Activated CD8-positive, alpha-beta T cell treated with anti-CD3 and anti-CD28 coated beads for 36 hours (primary cell): ENCODE data around the gene ACBD6. TPM values are rescaled to one million over a fixed set of nuclear protein-coding genes. Genes with fewer than 3 reads are reported as not detected.
A peak's percentile ranks its signal among the peaks of the same experiment; 100 is the strongest.

Experiments
- ATAC-seq: fragments of 200-7000 bp; cut with Tn5 transposase; one replicate; pipeline ENCODE4 v1.10.0; 2021; ENCODE audit warnings: mild to moderate bottlenecking, moderate library complexity
- CTCF ChIA-PET: fragments of 350-600 bp; sonication (Branson Sonifier 250); formaldehyde crosslinking; loops from one replicate; lab custom pipeline; 2021; ENCODE audit warnings: antibody characterized with exemption; lab: Charles Lee
- POLR2A ChIA-PET: fragments of 350-600 bp; sonication (Branson Sonifier 250); formaldehyde crosslinking; loops from one replicate; lab custom pipeline; 2021; ENCODE audit warnings: antibody characterized with exemption; lab: Charles Lee
- DNase-seq: peaks from one replicate; pipeline ENCODE4 v3.0.0-alpha.2; 2020
- H3K27ac Mint-ChIP-seq: one replicate; pipeline ENCODE4 v1.8.0; 2021; ENCODE audit warnings: mild to moderate bottlenecking, mixed read lengths
- H3K27me3 Mint-ChIP-seq: one replicate; pipeline ENCODE4 v1.8.0; 2021; ENCODE audit warnings: mixed read lengths
- H3K36me3 Mint-ChIP-seq: one replicate; pipeline ENCODE4 v1.8.0; 2021; ENCODE audit warnings: low read depth, mixed read lengths
- H3K4me1 Mint-ChIP-seq: one replicate; pipeline ENCODE4 v1.8.0; 2021; ENCODE audit warnings: low read depth, mixed read lengths
- H3K4me3 Mint-ChIP-seq: one replicate; pipeline ENCODE4 v1.8.0; 2021; ENCODE audit warnings: mild to moderate bottlenecking, moderate library complexity, mixed read lengths
- H3K9me3 Mint-ChIP-seq: one replicate; pipeline ENCODE4 v1.8.0; 2021; ENCODE audit warnings: mixed read lengths
- CTCF ChIP-seq: fragments of 200-600 bp; IDR thresholded peaks from one replicate; pipeline ENCODE4 v1.8.0; 2022; ENCODE audit warnings: antibody characterized with exemption, mild to moderate bottlenecking
- intact Hi-C: fragments of 100-400 bp; cut with micrococcal nuclease; formaldehyde crosslinking; loops from one replicate; pipeline ENCODE4 v1.10.0; 2022
- total RNA-seq, 2 experiments: library from RNA; stranded (reverse); gene quantifications; one replicate each; pipeline ENCODE4 v1.2.3, GENCODE V29; 2021

Gene ACBD6
- total RNA-seq, 2 experiments from 2014 or later = 41.3 to 45.0 TPM

GRCh38 chr1:180250883-180251509, 251.4 kb downstream of the ACBD6 start:
- ChIA-PET POLR2A (no interaction called here), CTCF (interaction anchor here (2.2 to 3.6 kb wide), 3 partner anchors 163 to 231 kb away, joined by 13 to 39 read pairs (median 35); no protein-coding TSS in a partner anchor)
- intact Hi-C loops = loop anchor here (10.0 kb wide), 1 partner anchor 164 kb away; no protein-coding TSS in a partner anchor
- H3K4me1 Mint-ChIP-seq = no peaks in the 10 kb centered on the region
- H3K36me3 Mint-ChIP-seq = no peaks in the 10 kb centered on the region
- DNase-seq = no peak
- no peak overlapping the region for H3K4me3 Mint-ChIP-seq
- H3K27ac Mint-ChIP-seq = no peak overlapping the region
- peaks cover 30% of the 10 kb centered on the region for H3K27me3 Mint-ChIP-seq
- no peaks in the 10 kb centered on the region for H3K9me3 Mint-ChIP-seq
- TF ChIP-seq CTCF = no peak
- no peak for ATAC-seq

DNA sequence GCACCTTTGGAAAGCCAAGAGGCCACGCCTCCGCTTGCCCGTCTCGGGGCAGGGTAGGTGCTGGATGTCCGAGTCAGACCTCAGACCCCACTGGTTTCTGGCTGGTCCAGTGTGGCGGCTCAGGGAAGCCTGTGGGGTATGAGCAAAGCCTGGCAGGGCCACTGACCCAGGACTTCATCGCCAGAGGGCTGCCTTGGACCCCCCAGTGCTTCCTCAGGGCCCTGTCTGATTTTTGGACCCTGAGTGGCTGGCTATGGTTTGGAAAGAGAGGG, 251.9 kb downstream of the ACBD6 start:
- no peak for ATAC-seq
- Mint-ChIP-seq H3K4me3 (no peak overlapping the region), H3K27me3 (peaks cover 28% of the 10 kb centered on the region), H3K4me1 (no peaks in the 10 kb centered on the region), H3K36me3 (no peaks in the 10 kb centered on the region), H3K27ac (no peak overlapping the region), H3K9me3 (no peaks in the 10 kb centered on the region)
- intact Hi-C loops = loop anchor here (10.0 kb wide), 1 partner anchor 164 kb away; no protein-coding TSS in a partner anchor
- no peak for TF ChIP-seq CTCF
- POLR2A ChIA-PET = no interaction called here
- CTCF ChIA-PET = no interaction called here
- DNase-seq = no peak

- Mint-ChIP-seq H3K27ac (no peak overlapping the region), H3K4me3 (no peak overlapping the region), H3K27me3 (peaks cover 30% of the 10 kb centered on the region), H3K9me3 (no peaks in the 10 kb centered on the region), H3K4me1 (no peaks in the 10 kb centered on the region), H3K36me3 (no peaks in the 10 kb centered on the region)
- DNase-seq (no peak), ATAC-seq (no peak)
- intact Hi-C loops = loop anchor here (10.0 kb wide), 1 partner anchor 165 kb away; no protein-coding TSS in a partner anchor
- POLR2A ChIA-PET = no interaction called here
- TF ChIP-seq CTCF = no peak
- CTCF ChIA-PET = interaction anchor here (1.2 to 1.4 kb wide), 2 partner anchors 11 kb away, joined by 4 to 5 read pairs; no protein-coding TSS in a partner anchor
These were observed 252.5 kb downstream of the ACBD6 start for GRCh38 chr1:180249725-180250498.

GRCh38 chr1:180248731-180249681, 253.4 kb downstream of the ACBD6 start:
- TF ChIP-seq CTCF = no peak
- H3K27ac Mint-ChIP-seq = no peak overlapping the region
- no peaks in the 10 kb centered on the region for H3K36me3 Mint-ChIP-seq
- ATAC-seq (no peak), DNase-seq (peak; percentile 23)
- intact Hi-C loops = no loop called here
- H3K4me3 Mint-ChIP-seq = no peak overlapping the region
- ChIA-PET POLR2A (no interaction called here), CTCF (interaction anchor here (1.0 to 1.8 kb wide), 5 partner anchors 10 to 237 kb away, joined by 3 to 5 read pairs (median 4); no protein-coding TSS in a partner anchor)
- no peaks in the 10 kb centered on the region for H3K4me1 Mint-ChIP-seq
- H3K27me3 Mint-ChIP-seq = peaks cover 29% of the 10 kb centered on the region
- H3K9me3 Mint-ChIP-seq = no peaks in the 10 kb centered on the region
